LNCaP clone FGC (cell line): ENCODE measurements around the gene GPR55.
A peak's percentile ranks its signal among the peaks of the same experiment; 100 is the strongest.
"Not testable (repeated sequence)": the region's sequence is repeated elsewhere in the genome, so short reads cannot be mapped to it uniquely, and the experiment has no call there.

Experiments
- DNase-seq: peaks from one replicate; pipeline ENCODE4 v3.0.0-alpha.2; 2011; ENCODE audit warnings: low read depth
- H3K4me3 ChIP-seq: 2 replicates; pipeline ENCODE4 v1.5.1; 2011; ENCODE audit warnings: mild to moderate bottlenecking, low read depth, low read length, control low read depth
- CTCF ChIP-seq: IDR thresholded peaks from 2 replicates; pipeline ENCODE4 v1.5.1; 2012; ENCODE audit warnings: mild to moderate bottlenecking; ENCODE audit not compliant: control insufficient read depth, insufficient read depth; ENCODE audit errors: extremely low read depth

Gene GPR55

DNA sequence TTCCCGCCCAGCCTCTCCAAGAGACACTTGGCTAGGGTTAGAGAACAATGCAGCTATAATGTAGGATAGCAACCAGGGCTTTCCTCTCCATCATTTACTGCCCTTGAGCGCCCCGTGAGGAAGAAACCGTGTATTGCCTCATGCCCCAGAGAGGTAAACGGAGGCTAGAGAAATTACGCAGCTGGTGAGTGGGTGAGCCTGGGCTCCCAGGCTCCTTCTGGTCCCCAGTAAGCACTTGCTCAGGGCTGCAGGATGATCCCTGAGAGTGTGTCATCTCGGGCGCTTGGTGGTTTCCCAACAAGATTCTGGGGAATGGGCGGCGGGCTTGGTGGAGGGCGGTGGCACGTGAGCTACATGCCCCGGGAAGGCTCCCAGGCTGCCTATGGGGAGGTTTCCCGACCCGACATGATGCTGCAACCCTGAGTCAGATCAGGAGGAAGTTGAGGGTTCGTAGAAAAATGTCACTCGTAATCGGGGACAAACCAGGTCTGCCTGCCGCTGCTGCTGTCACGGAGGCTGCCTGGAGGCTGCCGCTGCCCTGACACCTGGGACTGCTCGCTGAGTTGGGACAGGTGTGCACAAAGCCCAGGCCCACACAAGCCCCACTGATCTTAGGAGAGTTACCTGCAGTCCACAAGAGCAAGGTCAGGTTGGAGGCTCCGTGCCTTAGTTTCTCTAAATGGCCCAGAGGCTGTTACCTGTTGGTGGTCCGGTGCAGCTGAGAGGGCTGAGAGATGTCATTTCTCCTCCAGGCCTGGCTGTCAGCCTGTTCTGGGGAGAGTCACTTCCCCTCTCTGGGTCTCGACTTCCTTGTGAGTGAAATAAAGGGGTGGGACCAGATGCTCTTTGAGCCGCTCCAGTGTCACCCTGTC is at the start of gene GPR55:
TSS of gene GPR55 (minus strand) at position 773 of the 872 bp plus-strand sequence. CDS start 14,280 bp downstream, outside the sequence.
- DNase-seq, result no peak
- H3K4me3 ChIP-seq, result no peak within 1 kb of the TSS
- 0 out of 2 replicates have a peak, but pooled peaks have one; percentile 2 for TF ChIP-seq CTCF

DNA sequence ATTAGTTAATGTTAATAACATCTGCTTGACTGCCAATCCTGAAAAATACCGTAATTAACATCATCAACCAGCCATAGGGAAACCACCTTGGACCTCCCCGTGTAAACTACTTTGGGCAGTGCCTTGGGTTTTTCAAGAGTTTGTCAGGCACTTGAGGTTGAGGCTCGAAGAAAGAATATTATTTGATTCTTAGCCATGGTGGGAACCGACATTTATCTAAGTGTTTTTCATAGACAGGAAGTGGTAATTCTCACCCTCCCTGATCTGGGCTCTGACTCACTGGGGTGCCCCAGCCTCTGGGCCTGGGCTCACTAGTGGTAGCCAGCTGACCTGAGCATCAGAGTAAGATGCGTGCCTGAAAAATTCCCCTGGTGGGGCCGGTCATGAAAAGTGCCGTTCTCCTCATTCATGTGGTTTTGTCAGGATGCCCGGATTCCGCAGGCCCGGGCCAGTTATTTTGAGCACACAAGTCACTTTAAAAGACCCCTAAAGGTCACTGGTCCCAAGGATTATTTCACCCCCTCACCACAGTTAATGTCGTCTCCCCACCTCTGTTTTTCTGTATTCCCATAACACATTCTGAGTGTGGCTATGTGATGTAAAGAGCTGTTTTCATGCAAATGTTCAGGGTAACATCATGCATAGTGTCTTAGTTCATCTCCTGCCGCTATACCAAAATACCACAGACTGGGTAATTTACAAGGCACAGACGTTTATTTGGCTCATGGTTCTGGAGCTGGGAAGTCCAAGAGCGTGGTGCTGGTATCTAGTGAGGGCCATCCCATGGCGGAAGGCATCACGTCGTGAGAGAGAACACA is 49.3 kb upstream of the GPR55 start:
- no peak for DNase-seq

DNA sequence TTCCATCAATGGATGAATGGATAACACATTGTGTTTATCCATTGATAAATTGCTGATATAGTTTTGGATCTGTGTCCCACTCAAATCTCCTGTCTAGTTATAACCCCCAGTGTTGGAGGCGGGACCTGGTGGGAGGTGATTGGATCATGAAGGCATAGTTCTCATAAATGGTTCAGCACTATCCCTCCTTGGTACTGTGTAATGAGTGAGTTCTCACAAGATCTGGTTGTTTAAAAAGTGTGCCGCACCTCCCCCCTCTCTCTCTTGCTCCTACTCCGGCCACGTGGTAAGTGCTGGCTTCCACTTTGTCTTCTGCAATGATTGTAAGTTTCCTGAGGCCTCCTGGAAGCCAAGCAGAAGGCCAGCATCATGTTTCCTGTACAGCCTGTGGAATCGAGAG is 47.0 kb upstream of the GPR55 start:
- H3K4me3 ChIP-seq, result no peak overlapping the region
- TF ChIP-seq CTCF, result no peak
- DNase-seq, result no peak

More for the DNA sequence above, 49.3 kb upstream of the GPR55 start:
- no peak for TF ChIP-seq CTCF
- H3K4me3 ChIP-seq, result no peak overlapping the region

DNA sequence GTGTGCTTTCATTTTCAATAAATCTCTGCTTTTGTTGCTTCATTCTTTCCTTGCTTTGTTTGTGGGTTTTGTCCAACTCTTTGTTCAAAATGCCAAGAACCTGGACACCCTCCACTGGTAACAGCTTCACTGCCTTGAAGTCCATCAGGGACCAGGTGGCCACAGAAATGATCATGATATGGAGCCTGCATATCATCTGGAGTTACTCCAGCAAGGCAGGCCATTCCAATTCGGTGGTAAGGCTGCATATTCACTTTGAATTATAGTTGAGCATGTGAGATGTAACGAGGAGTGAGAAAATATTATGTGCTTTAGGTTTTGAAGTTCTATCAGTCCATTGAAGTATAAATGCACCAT is 44.6 kb upstream of the GPR55 start:
- no peak for DNase-seq
- no peak overlapping the region for H3K4me3 ChIP-seq
- no peak for TF ChIP-seq CTCF

DNA sequence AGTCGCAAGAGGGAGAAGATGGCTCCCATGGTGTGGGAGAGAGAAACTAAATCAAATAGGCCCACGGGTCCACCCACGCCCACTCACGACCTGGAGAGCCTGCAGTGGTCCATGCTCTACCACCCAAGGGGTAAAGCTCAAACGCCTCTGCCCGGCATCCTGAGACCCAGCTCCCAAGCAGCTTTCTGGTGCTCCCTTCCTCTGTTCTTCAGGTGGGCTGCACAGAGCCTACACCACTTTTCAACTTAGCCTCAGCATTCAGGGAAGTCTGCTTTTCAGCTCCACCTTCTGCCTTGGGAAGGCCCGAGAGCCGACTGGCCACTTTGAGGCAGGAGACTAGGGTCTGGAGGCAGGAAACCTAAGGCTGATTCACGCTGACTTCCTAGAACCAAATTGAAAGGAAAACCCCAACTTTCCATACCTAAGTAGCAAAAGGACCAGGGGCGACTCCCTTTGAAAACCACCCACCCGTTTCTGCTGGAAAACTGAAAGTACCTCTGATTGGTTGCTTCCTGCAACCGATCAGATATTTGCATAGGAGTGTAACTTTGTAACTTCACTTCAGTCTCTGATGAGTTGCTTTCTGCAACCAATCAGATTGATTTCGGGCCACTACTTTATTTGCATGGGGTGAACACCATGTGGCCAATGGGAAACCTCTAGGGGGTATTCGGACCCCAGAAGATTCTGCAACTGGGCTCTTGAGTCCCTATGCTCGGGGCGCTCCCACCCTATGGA is 44.0 kb upstream of the GPR55 start:
- H3K4me3 ChIP-seq, result no peak overlapping the region
- no peak for DNase-seq
- TF ChIP-seq CTCF, result no peak

GRCh38 chr2:230968314-230968713 is 43.3 kb upstream of the GPR55 start:
- not testable (repeated sequence) for DNase-seq, H3K4me3 ChIP-seq

GRCh38 chr2:230967113-230967512 is 42.1 kb upstream of the GPR55 start:
- no peak for DNase-seq
- no peak for TF ChIP-seq CTCF
- H3K4me3 ChIP-seq, result no peak overlapping the region
